ENCODE data around the gene SNTN. TPM values are rescaled to one million over a fixed set of nuclear protein-coding genes. Genes with fewer than 3 reads are reported as not detected.
"Not testable (repeated sequence)": the region's sequence is repeated elsewhere in the genome, so short reads cannot be mapped to it uniquely, and the experiment has no call there.

Gene SNTN
- total RNA-seq, 1 donor from 2014 or later, result not detected

DNA sequence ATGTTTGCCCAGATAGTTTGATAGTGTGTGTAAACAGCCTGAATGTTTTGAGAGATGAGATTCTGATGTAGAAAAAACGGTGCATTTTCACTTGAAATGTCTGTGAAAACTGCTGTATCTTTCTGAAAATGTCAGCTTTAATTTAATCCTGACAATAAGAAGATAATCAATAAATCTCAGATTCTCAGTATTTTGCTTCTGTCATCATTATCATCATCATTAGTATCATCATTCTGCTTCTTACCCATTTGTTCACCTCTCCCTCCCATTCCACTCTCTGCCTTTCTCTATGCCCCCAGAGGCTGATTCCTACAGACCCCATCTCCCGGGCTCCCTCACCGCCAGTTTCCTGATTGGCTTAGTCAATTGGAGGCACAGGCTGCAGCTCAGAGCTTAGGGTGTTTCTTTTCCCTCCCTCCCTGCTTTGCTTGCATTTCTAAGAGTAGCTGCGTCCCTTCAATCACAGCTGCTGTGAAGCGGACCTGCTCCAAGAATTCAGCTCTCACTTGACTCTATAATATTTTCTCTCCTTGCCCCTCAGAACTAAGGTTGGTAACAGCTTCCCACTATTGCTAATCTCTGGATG, 8.2 kb upstream of the SNTN start:
- Histone ChIP-seq H3K27me3 (ENCODE audit: control insufficient read depth, insufficient read depth, low read length) (no peaks in the 10 kb centered on the region), H3K4me3 (ENCODE audit: low read depth, low read length) (no peak overlapping the region), H3K36me3 (ENCODE audit: control insufficient read depth, insufficient read depth, low read length) (no peaks in the 10 kb centered on the region)
- DNase-seq (ENCODE audit: low read depth), result no peak
- no peak for TF ChIP-seq CTCF (IDR thresholded peaks at IDR 0.05; ENCODE audit: insufficient read depth, low read length, poor library complexity, severe bottlenecking)

DNA sequence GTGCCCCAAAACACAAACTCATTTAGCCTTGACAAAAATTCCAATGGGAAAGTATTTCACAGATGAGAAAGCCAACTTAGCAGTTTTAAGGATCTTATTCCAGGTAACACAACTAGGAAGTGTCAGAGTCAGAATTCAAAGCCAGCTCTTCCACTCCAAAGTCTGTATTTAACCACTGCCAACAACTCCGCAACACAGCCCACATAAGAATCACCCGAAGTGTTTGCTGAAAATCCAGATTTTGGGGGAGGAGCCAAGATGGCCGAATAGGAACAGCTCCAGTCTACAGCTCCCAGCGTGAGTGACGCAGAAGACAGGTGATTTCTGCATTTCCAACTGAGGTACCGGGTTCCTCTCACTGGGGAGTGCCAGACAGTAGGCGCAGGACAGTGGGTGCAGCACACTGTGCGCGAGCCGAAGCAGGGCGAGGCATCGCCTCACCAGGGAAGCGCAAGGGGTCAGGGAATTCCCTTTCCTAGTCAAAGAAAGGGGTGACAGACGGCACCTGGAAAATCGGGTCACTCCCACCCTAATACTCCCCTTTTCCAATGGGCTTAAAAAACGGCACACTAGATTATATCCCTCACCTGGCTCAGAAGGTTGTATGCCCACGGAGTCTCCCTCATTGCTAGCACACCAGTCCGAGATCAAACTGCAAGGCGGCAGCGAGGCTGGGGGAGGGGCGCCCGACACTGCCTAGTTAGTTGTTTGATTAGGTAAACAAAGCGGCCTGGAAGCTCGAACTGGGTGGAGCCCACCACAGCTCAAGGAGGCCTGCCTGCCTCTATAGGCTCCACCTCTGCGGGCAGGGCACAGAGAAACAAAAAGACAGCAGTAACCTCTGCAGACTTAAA, 7.3 kb upstream of the SNTN start:
- H3K36me3 ChIP-seq (ENCODE audit: control insufficient read depth, insufficient read depth, low read length); H3K4me3 ChIP-seq (ENCODE audit: low read depth, low read length); H3K27me3 ChIP-seq (ENCODE audit: control insufficient read depth, insufficient read depth, low read length); DNase-seq (ENCODE audit: low read depth): not testable (repeated sequence)

DNA sequence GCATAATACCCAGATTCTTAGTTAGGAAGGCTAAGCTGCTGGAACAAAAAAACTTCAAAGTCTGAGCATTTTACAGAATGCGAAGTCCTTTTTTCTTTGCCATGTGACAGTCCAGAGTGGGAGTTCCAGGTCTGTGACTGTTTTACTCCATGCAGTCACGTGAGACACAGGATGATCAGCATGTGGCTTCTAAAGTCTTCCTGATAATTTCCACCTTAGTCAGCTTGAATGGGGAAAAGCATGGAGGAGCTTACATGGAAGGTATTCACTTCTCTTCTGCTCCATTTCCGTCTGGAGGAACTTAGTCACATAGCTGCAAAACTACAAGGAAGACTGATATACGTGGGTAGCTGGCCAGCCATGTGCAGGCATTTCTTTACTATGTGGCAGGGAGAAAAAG, 1.7 kb downstream of the SNTN start:
- no peak for DNase-seq (ENCODE audit: low read depth)
- Histone ChIP-seq H3K4me3 (ENCODE audit: low read depth, low read length) (no peak overlapping the region), H3K36me3 (ENCODE audit: control insufficient read depth, insufficient read depth, low read length) (no peaks in the 10 kb centered on the region), H3K27me3 (ENCODE audit: control insufficient read depth, insufficient read depth, low read length) (no peaks in the 10 kb centered on the region)
- TF ChIP-seq CTCF (IDR thresholded peaks at IDR 0.05; ENCODE audit: insufficient read depth, low read length, poor library complexity, severe bottlenecking), result no peak

DNA sequence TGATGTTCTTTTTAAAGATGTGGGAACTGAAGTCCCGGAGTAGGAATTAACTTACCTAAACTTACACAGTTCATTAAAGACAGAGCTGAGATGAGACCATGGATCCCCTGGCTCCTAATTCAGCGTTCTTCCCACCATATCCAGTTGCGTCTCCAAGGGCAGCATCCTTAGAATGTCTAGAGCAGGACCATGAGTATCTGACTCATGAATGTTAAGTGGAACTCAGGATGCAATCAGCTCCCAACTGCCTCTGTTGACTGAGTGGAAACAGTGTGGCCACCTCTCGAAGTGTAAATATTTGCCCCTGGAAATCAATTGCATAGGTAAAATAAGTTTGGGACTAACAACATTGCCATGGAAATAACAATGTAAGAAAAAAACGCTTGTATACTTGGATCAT, 2.5 kb downstream of the SNTN start:
- Histone ChIP-seq H3K36me3 (ENCODE audit: control insufficient read depth, insufficient read depth, low read length) (no peaks in the 10 kb centered on the region), H3K4me3 (ENCODE audit: low read depth, low read length) (no peak overlapping the region), H3K27me3 (ENCODE audit: control insufficient read depth, insufficient read depth, low read length) (no peaks in the 10 kb centered on the region)
- DNase-seq (ENCODE audit: low read depth), result no peak
- no peak for TF ChIP-seq CTCF (IDR thresholded peaks at IDR 0.05; ENCODE audit: insufficient read depth, low read length, poor library complexity, severe bottlenecking)

DNA sequence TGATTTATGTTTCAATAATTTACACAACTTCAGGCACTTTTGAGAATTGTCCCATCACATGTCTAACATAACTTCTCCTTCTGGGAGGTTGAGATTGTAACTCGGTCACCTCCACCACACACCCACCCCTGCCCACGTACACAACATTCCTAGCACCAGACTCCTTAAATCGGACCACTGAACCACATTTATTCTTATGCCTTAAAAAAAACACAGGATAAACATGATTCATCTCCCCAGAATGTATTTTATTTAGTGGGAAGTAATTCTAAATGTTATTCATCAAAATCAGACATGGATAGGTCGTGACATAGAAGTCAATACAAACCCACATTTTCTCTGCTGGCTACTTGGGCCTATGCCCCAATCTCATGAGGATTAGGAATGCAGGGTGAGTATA, 3.0 kb downstream of the SNTN start:
- H3K27me3 ChIP-seq (ENCODE audit: control insufficient read depth, insufficient read depth, low read length), result no peaks in the 10 kb centered on the region

More for the DNA sequence above, 3.0 kb downstream of the SNTN start:
- TF ChIP-seq CTCF (IDR thresholded peaks at IDR 0.05; ENCODE audit: insufficient read depth, low read length, poor library complexity, severe bottlenecking), result no peak
- Histone ChIP-seq H3K36me3 (ENCODE audit: control insufficient read depth, insufficient read depth, low read length) (no peaks in the 10 kb centered on the region), H3K4me3 (ENCODE audit: low read depth, low read length) (no peak overlapping the region)
- DNase-seq (ENCODE audit: low read depth), result peak; percentile 56

All from kidney epithelial cell (primary cell).